BLaER1 (cell line): ENCODE data around the gene PRKACA.

ENCODE experiments used
- H3K27ac ChIP-seq: shearing (Covaris generic); formaldehyde crosslinking; 2 replicates; pipeline ENCODE4 v1.8.1; 2022
- H3K27me3 ChIP-seq: shearing (Covaris generic); formaldehyde crosslinking; 2 replicates; pipeline ENCODE4 v1.8.1; 2022
- H3K36me3 ChIP-seq: shearing (Covaris generic); formaldehyde crosslinking; 2 replicates; pipeline ENCODE4 v1.8.1; 2022
- H3K4me1 ChIP-seq: shearing (Covaris generic); formaldehyde crosslinking; 2 replicates; pipeline ENCODE4 v1.8.1; 2022
- H3K4me2 ChIP-seq: shearing (Covaris generic); formaldehyde crosslinking; 2 replicates; pipeline ENCODE4 v1.8.1; 2022
- H3K4me3 ChIP-seq: shearing (Covaris generic); formaldehyde crosslinking; 2 replicates; pipeline ENCODE4 v1.8.1; 2022
- H3K9ac ChIP-seq: shearing (Covaris generic); formaldehyde crosslinking; 2 replicates; pipeline ENCODE4 v1.8.1; 2022
- H3K9me3 ChIP-seq: shearing (Covaris generic); formaldehyde crosslinking; 2 replicates; pipeline ENCODE4 v1.8.1; 2022
- H4K20me1 ChIP-seq: shearing (Covaris generic); formaldehyde crosslinking; 2 replicates; pipeline ENCODE4 v1.8.1; 2022
- Cebpa-rat ChIP-seq: shearing (Covaris generic); IDR thresholded peaks from 2 replicates; pipeline ENCODE4 v1.8.1; 2022

The PRKACA gene

GRCh38 chr19:14136509-14137281 lies 19.1 kb upstream of the PRKACA start, which contains the start of gene ASF1B:
Gene ASF1B, minus strand, starts transcription at chr19:14136589. Its CDS starts 133 bp downstream, at chr19:14136456.
- Histone ChIP-seq H4K20me1 (peaks cover 16% of the 10 kb centered on the region; the same call in 1 of the 2 replicates), H3K4me3 (peak within 1 kb of the TSS; percentile 84), H3K9ac (peak within 1 kb of the TSS; percentile 88), H3K27me3 (no peaks in the 10 kb centered on the region), H3K36me3 (peaks cover 20% of the 10 kb centered on the region), H3K27ac (peak within 1 kb of the TSS; percentile 87), H3K4me1 (peaks cover 51% of the 10 kb centered on the region), H3K9me3 (no peaks in the 10 kb centered on the region), H3K4me2 (peak within 1 kb of the TSS; percentile 97)
- TF ChIP-seq Cebpa-rat: no peak

GRCh38 chr19:14135985-14136508 lies 18.5 kb upstream of the PRKACA start:
- H3K27ac ChIP-seq: peak overlapping the region; percentile 78
- peaks cover 26% of the 10 kb centered on the region for H3K36me3 ChIP-seq
- peak overlapping the region; percentile 84 for H3K4me3 ChIP-seq
- TF ChIP-seq Cebpa-rat: no peak
- H3K27me3 ChIP-seq: no peaks in the 10 kb centered on the region
- H3K4me1 ChIP-seq: peaks cover 46% of the 10 kb centered on the region
- no peaks in the 10 kb centered on the region for H3K9me3 ChIP-seq
- peaks cover 10% of the 10 kb centered on the region; the same call in 1 of the 2 replicates for H4K20me1 ChIP-seq
- peak overlapping the region; percentile 97 for H3K4me2 ChIP-seq
- H3K9ac ChIP-seq: peak overlapping the region; percentile 81

- H3K4me2 ChIP-seq: peak overlapping the region; percentile 97
- peaks cover 32% of the 10 kb centered on the region for H3K36me3 ChIP-seq
- no peak for TF ChIP-seq Cebpa-rat
- peak overlapping the region; percentile 84 for H3K4me3 ChIP-seq
- H3K9ac ChIP-seq: peak overlapping the region; percentile 81
- H3K4me1 ChIP-seq: peaks cover 49% of the 10 kb centered on the region
- no peaks in the 10 kb centered on the region for H3K9me3 ChIP-seq
- no peaks in the 10 kb centered on the region for H3K27me3 ChIP-seq
- peak overlapping the region; percentile 78; the same call in 1 of the 2 replicates for H3K27ac ChIP-seq
- H4K20me1 ChIP-seq: peaks cover 10% of the 10 kb centered on the region; the same call in 1 of the 2 replicates
Measured at GRCh38 chr19:14135355-14135754, 17.8 kb upstream of the PRKACA start.

DNA sequence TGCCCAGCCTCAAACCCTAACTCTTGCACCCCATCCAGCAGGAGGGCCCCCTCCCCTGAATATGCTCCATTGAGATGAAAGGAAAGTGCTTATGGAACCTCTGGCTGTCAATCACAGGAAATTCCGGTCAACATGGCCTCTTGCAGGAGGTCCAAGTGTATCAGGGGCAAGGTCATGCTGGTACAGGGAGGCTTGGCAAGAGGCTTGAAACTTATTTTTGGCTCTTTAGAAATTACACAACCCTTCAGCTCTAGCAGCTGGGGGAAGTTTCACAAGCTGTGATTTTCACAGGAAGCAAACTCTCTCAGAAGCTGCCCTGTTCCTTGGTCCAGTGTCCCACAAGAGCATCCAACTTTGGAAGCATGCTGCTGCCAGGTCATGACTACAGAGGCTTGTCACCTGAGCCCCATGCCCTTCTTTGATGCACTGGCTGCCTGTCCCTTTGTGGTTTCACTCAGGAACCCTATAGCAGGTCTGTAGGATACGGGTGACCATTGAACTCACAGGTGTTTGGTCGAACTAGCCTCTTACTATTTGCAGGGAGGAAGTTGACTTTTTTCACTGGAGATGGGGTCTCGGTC lies 10.5 kb upstream of the PRKACA start:
- Histone ChIP-seq H3K4me2 (no peak overlapping the region), H3K27me3 (no peaks in the 10 kb centered on the region), H3K36me3 (peaks cover 94% of the 10 kb centered on the region), H4K20me1 (no peaks in the 10 kb centered on the region), H3K9ac (no peak overlapping the region), H3K9me3 (no peaks in the 10 kb centered on the region), H3K4me1 (peaks cover 4% of the 10 kb centered on the region; the same call in 1 of the 2 replicates), H3K27ac (no peak overlapping the region), H3K4me3 (no peak overlapping the region)
- no peak for TF ChIP-seq Cebpa-rat

- TF ChIP-seq Cebpa-rat: no peak
- Histone ChIP-seq H3K27me3 (no peaks in the 10 kb centered on the region), H3K36me3 (peaks cover 94% of the 10 kb centered on the region), H3K4me3 (no peak overlapping the region), H4K20me1 (no peaks in the 10 kb centered on the region), H3K9me3 (no peaks in the 10 kb centered on the region), H3K4me1 (peaks cover 4% of the 10 kb centered on the region; the same call in 1 of the 2 replicates), H3K4me2 (no peak overlapping the region), H3K9ac (no peak overlapping the region), H3K27ac (no peak overlapping the region)
Measured at GRCh38 chr19:14127176-14127575, 9.6 kb upstream of the PRKACA start.

DNA sequence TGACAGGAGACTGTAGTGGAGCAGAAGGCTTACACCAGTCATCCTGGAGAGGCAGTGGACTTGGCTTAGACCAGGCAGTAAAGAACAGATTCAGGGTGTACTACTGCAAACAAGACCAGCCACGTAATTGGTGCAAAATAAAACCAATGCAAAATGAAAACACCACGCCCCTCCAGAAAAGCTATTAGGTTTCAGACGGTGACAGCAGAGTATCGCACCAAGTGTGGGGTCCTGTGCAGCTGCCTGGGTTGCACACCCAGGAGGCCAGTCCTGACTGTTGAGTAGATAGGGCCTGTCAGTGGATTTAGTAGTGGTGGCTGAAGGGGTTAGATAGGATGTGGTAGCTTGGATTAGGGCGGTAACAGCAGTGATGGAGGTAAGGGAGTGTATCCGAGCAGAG lies 5.4 kb upstream of the PRKACA start:
- no peak overlapping the region for H3K4me2 ChIP-seq
- no peaks in the 10 kb centered on the region for H3K27me3 ChIP-seq
- peaks cover 84% of the 10 kb centered on the region for H3K36me3 ChIP-seq
- H3K4me3 ChIP-seq: no peak overlapping the region
- no peaks in the 10 kb centered on the region for H4K20me1 ChIP-seq
- H3K9ac ChIP-seq: no peak overlapping the region
- no peak for TF ChIP-seq Cebpa-rat
- H3K4me1 ChIP-seq: peaks cover 18% of the 10 kb centered on the region
- H3K9me3 ChIP-seq: no peaks in the 10 kb centered on the region
- no peak overlapping the region for H3K27ac ChIP-seq

DNA sequence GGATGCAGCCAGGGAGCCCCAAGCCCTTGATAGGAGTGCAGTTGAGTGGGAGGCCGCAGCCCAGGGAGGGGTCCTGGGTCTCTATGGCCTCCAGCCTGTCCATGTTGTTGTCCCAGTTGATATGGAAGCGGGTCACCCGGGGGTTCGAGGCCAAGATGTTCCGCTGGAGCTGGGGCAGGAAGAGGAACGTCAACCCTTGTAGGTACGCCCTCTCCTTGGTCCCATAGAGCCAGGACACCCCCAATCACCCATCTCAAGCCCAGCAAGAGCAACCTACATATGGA lies 2.9 kb upstream of the PRKACA start:
- Histone ChIP-seq H3K4me3 (no peak overlapping the region), H3K27me3 (no peaks in the 10 kb centered on the region), H3K4me2 (no peak overlapping the region), H3K9me3 (no peaks in the 10 kb centered on the region), H3K36me3 (peaks cover 59% of the 10 kb centered on the region), H3K4me1 (peaks cover 35% of the 10 kb centered on the region), H3K27ac (no peak overlapping the region), H3K9ac (no peak overlapping the region), H4K20me1 (peaks cover 19% of the 10 kb centered on the region)
- no peak for TF ChIP-seq Cebpa-rat

DNA sequence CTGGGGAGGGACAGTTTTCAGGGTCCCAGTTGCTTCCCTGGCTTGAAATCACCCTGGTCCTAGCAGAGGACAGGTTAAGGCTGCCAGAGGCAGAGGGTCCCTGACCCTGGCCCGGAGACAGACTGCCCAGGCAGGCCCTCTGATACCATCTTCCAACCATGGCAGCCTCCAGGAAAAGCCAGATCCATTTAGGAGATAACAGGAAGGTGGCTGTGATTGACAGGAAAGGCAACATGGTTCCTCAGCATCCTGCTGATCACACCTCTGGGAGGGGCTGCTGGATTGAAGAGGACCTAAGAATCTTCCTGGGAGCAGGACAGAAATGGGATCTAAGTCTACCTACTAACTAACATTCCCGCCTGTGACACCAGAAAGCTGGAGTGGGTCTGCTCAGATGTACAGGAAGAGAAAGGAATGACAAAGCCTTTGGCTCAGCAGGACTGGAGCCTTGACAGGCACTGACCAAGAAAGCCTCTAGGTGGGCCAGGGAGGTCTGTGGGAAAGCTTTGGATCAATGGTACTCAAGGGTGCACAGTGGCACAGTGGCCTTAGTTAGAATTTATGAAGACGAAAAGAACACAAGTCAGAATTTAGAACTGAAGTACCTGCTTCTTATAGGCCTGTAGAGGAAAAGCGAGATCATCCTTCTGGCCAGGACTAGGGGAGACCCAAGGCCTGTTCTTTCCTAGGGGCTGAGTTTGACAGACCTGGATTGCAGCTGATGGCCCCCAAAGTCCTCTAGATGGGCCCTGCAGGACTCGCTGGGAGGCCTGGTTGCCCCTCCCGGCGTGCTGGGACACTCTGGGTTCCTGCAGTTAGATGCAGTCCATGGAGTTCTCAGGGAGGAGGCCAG lies 2.3 kb upstream of the PRKACA start:
- Histone ChIP-seq H3K4me3 (no peak overlapping the region), H3K4me2 (no peak overlapping the region), H3K9me3 (no peaks in the 10 kb centered on the region), H4K20me1 (peaks cover 21% of the 10 kb centered on the region), H3K4me1 (peaks cover 41% of the 10 kb centered on the region), H3K36me3 (peaks cover 53% of the 10 kb centered on the region), H3K9ac (peak overlapping the region; percentile 7; the same call in 1 of the 2 replicates), H3K27me3 (no peaks in the 10 kb centered on the region), H3K27ac (no peak overlapping the region)
- TF ChIP-seq Cebpa-rat: no peak

- H3K27me3 ChIP-seq: no peaks in the 10 kb centered on the region
- H3K9me3 ChIP-seq: no peaks in the 10 kb centered on the region
- H4K20me1 ChIP-seq: peaks cover 28% of the 10 kb centered on the region
- TF ChIP-seq Cebpa-rat: no peak
- H3K9ac ChIP-seq: peak overlapping the region; percentile 85; the same call in 1 of the 2 replicates
- H3K4me3 ChIP-seq: no peak overlapping the region
- H3K36me3 ChIP-seq: peaks cover 46% of the 10 kb centered on the region
- no peak overlapping the region for H3K27ac ChIP-seq
- peaks cover 47% of the 10 kb centered on the region for H3K4me1 ChIP-seq
- H3K4me2 ChIP-seq: peak overlapping the region; percentile 99
Measured at GRCh38 chr19:14119146-14119545, 1.6 kb upstream of the PRKACA start.
